ENCODE data around the gene MARCHF7. TPM values are rescaled to one million over a fixed set of nuclear protein-coding genes. Genes with fewer than 3 reads are reported as not detected.
A peak's percentile ranks its signal among the peaks of the same experiment; 100 is the strongest.

Gene MARCHF7
- total RNA-seq, 2 donors from 2014 or later, result 60.1 to 81.2 TPM

DNA sequence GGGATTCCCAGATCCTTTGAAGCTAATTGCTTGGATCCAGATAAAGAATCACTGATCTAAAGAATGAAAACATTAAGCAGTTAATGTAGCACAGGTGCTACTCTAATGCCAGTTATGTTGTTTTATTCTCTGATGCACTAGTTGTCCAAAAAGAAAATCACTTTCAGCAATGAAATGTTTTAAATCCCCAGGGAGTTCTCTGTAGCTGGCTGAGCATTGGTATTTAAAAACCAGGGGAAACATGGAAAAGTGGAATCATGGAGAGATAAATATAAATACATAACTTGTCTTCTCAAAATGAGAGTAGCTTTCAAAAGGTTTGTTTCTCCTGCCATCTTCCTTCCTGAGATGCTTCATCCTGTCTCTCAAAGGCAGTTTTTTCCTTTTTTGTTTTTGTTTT is 48.0 kb downstream of the MARCHF7 start:
- H3K36me3 ChIP-seq, result no peaks in the 10 kb centered on the region

DNA sequence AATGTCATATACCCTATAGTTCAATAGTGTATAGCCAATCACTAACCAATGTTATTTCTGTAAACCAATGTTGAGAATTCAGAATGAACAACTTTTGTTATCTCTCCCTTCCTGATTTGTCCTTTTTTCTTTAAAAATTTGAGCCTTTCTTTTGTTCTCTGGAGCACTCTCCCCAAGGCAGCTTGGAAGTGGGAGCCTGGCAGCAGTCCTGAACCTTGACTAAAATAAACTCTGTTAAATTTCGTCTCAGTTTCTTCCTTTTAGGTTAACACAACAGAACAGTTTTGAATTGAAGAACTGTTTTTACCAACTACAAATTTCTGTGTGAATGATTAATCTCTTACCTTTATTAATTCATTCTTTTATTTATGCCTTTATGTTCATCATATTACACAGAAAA is 49.8 kb downstream of the MARCHF7 start:
- no peaks in the 10 kb centered on the region for H3K9me3 ChIP-seq
- no peak overlapping the region for H3K4me3 ChIP-seq
- no peaks in the 10 kb centered on the region for H3K36me3 ChIP-seq
- TF ChIP-seq, protein P1, sequence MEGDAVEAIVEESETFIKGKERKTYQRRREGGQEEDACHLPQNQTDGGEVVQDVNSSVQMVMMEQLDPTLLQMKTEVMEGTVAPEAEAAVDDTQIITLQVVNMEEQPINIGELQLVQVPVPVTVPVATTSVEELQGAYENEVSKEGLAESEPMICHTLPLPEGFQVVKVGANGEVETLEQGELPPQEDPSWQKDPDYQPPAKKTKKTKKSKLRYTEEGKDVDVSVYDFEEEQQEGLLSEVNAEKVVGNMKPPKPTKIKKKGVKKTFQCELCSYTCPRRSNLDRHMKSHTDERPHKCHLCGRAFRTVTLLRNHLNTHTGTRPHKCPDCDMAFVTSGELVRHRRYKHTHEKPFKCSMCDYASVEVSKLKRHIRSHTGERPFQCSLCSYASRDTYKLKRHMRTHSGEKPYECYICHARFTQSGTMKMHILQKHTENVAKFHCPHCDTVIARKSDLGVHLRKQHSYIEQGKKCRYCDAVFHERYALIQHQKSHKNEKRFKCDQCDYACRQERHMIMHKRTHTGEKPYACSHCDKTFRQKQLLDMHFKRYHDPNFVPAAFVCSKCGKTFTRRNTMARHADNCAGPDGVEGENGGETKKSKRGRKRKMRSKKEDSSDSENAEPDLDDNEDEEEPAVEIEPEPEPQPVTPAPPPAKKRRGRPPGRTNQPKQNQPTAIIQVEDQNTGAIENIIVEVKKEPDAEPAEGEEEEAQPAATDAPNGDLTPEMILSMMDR (IDR thresholded peaks at IDR 0.05), result no peak
- no peak for DNase-seq (ENCODE audit: low spot score)
- H3K27me3 ChIP-seq (replicated peaks; ENCODE audit: insufficient read depth), result no peaks in the 10 kb centered on the region
- no peak for ATAC-seq (ENCODE audit: insufficient number of reproducible peaks, low FRiP score, low read depth)
- H3K4me1 ChIP-seq (ENCODE audit: control insufficient read depth in 1 of 2, low read depth in 2 of 2), result peaks cover 13 to 36% of the 10 kb centered on the region in 2 donors
- no peak overlapping the region for H3K27ac ChIP-seq

More for the DNA sequence above, 48.0 kb downstream of the MARCHF7 start:
- ATAC-seq (ENCODE audit: insufficient number of reproducible peaks, low FRiP score, low read depth) (no peak), DNase-seq (ENCODE audit: low spot score) (no peak)
- TF ChIP-seq, protein P1 (IDR thresholded peaks at IDR 0.05), result no peak
- Histone ChIP-seq H3K27me3 (replicated peaks; ENCODE audit: insufficient read depth) (no peaks in the 10 kb centered on the region), H3K4me1 (ENCODE audit: control insufficient read depth in 1 of 2, low read depth in 2 of 2) (peaks cover 13 to 36% of the 10 kb centered on the region in 2 donors), H3K9me3 (no peaks in the 10 kb centered on the region), H3K27ac (peak overlapping the region in 1 of 2 donors; percentile 10), H3K4me3 (no peak overlapping the region)

Other genes with a start within 250 kb of the MARCHF7 start
- gene BAZ2B, start 96.0 kb upstream of the MARCHF7 start, total RNA-seq, result 100 to 1,000 TPM in 1 of 2 donors, 10 to 100 TPM in 1; 73.8 to 147 TPM
- 100 to 1,000 TPM; 110 to 115 TPM for gene CD302, start 85.7 kb downstream of the MARCHF7 start, total RNA-seq
- gene LY75, start 192.2 kb downstream of the MARCHF7 start, total RNA-seq, result 10 to 100 TPM in 1 of 2 donors, 1 to 10 TPM in 1; 8.7 to 10.6 TPM

Data from thoracic aorta (tissue), 2 donors.